HG03575 (cell line): ENCODE measurements around the gene AZGP1.
"Not testable (repeated sequence)": the region's sequence is repeated elsewhere in the genome, so short reads cannot be mapped to it uniquely, and the experiment has no call there.

Source experiments
- ATAC-seq: cut with Tn5 transposase; IDR thresholded peaks from one replicate; pipeline ENCODE4 v1.9.1; 2021; ENCODE audit not compliant: unreplicated experiment, insufficient number of reproducible peaks, low FRiP score; ENCODE audit errors: extremely low read depth

AZGP1 gene

DNA sequence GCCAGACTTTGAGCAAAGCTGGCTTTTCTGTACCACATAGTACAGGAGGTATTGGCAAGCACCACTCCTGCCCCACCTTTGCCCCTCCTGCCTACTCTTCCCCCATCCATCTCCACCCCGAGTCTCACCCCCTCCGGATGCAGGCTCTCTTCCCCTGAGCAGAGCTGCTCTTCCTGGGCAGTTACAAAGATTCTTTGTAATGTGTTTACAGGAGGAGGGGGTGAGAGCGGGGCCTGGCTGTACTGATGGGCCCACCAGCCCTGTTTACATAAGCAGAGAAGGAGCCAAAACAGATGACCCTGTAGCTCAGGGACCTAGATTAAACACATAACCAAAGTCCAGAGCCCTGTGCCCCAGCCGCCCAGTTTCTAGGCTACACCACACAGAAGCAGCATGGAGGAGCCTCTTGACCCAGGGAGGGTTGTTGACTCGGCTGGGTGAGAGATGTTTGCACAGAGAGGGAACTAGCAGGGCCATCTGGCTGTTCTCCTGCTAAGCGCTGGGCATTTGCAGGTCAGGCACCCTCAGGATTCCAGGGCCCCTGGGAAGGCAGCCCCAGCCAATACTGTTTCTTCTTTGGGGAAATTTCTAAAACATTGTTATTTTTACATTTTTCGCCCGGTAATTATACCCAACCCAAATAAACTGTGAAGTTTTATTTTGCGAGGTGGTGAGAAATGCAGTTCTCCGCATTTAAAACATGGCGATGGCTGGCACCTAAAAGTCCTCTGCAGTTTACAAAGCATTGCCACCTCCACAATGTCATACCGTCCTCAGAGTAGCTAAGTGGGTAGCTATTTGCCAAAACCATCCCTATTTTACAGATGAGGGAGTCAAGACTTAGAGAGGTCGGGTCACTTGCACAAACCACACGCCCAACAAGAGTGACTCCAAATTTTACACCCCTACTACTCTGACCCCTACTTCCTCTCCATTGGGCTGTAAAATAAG, 28.2 kb upstream of the AZGP1 start:
- no peak for ATAC-seq

DNA sequence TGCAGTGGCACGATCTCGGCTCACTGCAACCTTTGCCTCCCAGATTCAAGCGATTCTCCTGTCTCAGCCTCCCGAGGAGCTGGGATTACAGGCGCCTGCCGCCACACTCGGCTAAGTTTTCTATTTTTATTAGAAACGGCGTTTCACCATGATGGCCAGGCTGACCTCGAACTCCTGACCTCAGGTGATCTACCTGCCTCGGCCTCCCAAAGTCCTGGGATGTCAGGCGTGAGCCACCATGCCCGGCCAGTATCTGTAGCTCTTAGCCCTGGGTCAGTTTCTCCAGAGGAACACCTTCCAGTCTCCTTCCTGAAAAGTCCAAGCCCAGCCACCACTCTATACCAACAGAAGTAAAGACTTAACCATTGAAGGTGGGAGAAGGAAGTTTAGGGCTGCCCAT, 24.4 kb upstream of the AZGP1 start:
- ATAC-seq: no peak

DNA sequence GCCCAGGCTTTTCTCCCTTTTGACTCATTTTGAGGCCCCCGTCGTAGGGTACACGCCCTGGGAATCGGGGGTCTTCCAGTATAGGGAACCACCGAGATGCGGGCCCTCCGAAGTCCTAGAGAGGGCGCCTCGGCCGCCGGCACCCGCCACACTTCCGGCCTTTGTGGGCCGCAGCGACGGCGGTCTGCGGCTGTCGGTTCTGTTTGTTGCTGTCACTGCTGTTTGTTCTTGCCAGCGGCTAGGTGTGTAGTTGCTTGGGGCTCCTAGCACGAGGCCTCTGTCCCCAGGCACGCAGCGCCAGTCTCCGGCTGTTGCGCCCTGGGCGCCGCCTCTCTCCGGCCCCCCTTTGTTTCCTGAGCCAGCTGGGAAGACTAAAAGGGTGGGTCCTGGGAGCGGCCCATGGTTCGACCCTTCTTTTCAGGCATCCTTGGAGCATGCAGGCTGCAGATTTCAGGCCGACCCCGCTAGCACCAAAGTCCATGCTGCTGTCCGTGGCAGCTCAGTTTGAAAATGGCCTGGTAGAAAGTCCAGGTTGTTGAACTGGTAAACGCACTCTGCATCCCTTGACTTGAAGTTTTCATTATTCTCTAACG, 21.8 kb upstream of the AZGP1 start:
- no peak for ATAC-seq

DNA sequence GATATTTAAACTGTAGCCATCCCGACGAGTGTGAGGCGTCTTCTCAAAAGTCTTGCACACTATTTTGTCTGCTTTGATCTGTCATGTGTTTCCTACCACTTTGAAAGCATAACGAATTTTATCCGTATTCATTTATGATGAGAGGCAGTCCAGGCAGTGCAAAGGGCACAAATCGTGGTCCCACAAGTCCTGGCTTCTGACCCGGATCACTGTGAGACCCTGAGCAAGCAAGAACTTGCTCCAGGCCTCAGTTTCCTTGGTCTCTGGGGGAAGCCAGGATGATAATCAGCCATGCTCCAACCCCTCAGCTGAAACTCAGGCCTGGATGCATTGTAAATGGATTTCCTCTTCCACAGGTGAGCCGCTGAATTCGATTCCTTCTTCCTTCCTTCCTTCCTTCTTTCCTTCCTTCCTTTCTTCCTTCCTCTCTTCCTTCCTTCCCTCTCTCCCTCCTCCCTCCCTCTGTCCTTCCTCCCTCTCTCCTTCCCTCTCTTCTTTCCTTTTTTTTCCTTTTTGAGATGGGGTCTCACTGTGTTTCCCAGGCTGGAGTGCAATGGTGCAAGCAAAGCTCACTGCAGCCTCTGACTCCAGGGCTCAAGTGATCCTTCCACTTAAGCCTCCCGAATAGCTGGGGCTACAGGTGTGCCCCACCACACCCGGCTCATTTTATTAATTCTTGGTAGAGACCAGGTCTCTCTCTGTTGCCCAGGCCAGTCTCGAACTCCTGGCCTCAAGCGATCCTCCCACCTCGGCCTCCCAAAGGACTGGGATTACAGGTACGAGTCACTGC, 21.1 kb upstream of the AZGP1 start:
- ATAC-seq: no peak

DNA sequence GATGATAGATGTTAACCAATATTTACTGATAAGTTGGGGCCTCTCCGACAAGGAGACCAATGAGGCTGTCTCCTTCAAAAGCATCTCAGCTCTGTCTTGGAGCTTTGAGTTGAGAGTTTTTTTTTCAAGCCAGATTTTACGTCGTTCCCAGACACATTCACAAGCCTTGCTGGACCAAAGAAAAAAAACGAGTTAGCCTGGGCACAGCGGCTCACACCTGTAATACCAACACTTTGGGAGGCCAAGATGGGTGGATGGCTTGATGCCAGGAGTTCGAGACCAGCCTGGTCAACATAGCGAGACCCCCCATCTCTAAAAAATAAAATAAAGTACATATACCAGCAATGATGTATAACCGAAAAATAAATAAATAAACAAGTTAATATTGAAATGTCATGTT, 19.0 kb upstream of the AZGP1 start:
- no peak for ATAC-seq

DNA sequence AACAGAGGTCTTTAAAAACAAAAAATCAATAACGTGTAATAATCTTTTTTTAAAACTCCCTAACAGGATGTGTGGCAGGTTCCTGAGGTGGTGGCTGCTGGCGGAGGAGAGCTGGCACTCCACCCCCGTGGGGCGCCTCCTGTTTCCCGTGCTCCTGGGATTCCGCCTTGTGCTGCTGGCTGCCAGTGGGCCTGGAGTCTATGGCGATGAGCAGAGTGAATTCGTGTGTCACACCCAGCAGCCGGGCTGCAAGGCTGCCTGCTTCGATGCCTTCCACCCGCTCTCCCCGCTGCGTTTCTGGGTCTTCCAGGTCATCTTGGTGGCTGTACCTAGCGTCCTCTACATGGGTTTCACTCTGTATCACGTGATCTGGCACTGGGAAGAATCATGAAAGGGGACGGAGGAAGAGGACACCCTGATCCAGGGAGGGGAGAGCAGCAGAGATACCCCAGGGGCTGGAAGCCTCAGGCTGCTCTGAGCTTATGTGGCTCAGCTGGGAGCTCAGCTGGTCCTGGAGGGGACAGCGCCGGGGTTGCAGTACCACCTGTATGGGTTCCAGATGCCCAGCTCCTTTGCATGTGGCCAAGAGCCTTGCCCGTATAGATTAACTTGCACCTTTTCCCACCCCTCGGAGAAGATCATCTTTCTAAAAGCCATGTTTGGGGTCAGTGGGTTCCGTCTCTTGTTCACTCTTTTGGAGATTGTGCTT, 16.7 kb upstream of the AZGP1 start:
- no peak for ATAC-seq

DNA sequence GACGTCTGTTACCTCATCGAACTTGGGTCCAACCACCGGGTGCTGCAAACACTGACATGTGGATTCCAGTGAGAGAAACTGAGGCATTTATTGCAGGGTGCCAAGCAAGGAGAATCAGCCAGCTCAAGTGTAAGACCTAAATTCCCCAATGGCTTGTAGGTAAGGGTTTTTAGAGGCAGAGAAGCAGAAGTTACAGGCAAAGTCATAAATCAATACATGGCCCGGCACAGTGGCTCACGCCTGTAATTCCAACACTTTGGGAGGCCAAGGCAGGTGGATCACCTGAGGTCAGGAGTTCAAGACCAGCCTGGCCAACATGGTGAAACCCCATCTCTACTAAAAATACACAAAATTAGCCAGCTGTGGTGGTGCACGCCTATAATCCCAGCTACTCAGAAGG, 15.7 kb upstream of the AZGP1 start:
- ATAC-seq: not testable (repeated sequence)

DNA sequence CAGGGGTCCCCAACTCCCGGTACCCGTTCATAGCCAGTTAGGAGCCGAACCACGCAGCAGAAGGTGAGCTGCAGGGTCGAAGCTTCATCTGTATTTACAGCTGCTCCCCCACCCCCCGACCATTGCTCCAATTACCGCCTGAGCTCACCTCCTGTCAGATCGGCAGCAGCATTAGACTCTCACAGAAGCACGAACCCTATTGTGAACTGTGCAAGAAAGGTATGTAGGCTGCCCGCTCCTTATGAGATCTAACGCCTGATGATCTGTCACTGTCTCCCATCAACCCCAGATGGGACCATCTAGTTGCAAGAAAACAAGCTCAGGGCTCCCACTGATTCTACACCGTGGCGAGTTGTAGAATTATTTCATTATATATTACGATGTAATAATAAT, 14.6 kb upstream of the AZGP1 start:
- ATAC-seq: no peak

DNA sequence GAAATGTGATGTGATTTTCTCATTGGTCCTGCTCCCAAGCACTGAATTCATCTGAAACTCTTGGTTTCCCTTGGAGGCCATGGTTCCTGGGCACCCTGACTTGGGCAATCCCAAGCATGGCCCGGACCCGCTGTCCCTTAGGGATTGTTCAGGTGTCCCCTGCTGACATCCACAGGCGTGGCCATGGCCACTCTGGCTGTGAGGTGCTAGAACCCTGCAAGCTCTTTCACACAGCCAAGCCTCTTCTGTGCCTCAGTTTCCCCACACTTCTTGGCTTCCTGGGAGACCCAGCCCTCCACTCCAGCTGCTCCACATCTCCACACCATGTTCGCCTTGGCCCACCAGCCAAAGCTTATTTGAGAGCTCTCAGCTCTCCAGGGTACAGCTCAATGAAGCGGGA, 12.0 kb upstream of the AZGP1 start:
- no peak for ATAC-seq

DNA sequence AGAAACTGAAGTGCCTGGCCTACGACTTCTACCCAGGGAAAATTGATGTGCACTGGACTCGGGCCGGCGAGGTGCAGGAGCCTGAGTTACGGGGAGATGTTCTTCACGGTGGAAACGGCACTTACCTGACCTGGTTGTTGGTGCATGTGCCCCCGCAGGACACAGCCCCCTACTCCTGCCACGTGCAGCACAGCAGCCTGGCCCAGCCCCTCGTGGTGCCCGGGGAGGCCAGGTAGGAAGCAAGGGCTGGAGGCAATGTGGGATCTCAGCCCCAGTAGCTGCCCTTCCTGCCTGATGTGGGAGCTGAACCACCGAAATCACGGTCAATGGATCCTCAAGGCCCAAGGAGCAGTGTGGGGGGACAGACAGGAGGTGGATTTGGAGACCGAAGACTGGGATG, 11.5 kb upstream of the AZGP1 start:
- not testable (repeated sequence) for ATAC-seq

DNA sequence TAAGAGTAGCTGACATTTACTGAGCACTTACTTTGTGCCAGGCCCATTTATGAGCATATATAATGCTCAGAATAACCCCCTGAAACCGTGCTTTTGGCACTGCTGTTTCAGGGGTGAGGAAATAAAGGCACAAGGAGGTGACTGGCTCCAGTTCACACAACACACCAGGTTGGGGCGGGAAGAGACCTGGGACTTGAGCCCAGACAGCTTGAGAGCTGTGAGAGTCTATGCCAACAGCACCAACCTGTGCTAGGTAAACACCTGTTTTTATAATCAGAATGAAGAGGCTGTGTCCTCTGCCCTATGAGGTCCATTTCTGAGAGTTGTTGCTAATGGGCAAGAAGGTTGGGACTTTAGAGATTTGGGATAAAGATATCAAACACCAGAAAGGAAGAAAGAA, 8.8 kb upstream of the AZGP1 start:
- ATAC-seq: no peak

DNA sequence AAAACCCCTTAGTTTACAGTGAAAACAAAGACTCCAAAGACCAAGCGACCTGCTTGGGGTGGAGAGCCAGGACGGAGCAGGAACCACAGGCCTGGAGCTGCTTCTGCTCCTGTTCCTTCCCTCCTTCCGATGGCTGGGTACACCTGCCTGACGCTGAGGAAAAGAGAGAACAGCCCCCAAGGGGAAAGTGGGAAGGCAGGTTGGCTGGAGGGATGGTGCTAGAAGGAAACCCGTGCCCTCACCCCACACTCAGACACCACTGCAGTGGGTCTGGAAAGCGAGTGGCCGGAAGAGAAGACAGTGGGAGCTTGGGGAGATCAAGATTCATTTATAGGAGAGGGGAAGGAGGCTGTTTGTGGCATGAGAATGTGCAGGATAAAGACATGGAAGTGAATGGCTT, 5.2 kb upstream of the AZGP1 start:
- ATAC-seq: not testable (repeated sequence)

DNA sequence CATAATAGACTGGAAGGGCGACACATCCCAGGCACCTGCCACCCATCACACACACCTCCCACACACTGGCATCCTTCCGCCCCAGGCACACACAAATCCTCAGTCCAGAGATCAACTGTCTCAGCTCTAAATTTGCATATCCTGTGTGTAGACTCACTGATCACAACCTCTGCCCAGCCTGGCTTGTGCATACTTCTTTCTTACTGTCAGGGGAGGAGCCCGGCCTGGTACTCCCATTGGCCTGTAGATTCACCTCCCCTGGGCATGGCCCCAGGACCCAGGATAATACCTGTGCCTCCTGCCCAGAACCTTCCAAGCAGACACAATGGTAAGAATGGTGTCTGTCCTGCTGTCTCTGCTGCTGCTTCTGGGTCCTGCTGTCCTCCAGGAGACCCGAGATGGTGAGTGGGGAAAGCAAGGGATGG, 4.6 kb upstream of the AZGP1 start:
- not testable (repeated sequence) for ATAC-seq

DNA sequence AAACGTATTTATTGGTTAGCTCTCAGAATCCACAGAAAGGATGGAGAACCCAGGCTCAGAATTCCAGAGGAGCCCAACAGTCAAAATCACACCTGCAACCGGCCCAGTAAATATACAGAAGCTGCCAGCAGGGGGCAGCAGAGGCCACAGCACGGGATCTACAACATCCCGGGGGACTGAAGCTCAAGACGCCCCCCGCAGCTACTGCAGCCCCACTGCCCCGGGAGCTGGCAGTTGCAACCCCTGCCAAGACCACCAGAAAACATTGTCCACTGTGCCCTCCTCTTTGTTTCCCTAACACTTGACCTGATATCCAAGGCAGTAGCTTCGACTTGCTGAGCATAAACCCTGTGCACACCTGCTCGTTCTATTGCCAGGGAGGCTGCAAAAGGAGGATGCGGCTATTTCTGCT, 4.0 kb upstream of the AZGP1 start:
- ATAC-seq: not testable (repeated sequence)

DNA sequence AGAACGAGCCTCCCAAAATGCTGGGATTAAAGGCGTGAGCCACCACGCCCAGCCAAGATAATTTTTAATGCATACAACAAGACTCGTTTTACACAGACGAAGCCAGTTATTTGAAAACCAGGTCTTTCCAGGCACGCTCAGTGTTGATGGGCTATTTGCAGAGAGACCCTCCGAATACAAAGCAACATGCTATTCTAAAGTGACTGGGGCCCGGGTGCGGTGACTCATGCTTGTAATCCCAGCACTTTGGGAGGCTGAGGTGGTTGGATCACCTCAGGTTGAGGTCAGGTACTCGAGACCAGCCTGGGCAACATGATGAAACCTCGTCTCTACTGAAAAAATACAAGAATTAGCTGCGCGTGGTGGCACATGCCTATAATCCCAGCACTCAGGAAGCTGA, 795 bp upstream of the AZGP1 start:
- ATAC-seq: no peak

DNA sequence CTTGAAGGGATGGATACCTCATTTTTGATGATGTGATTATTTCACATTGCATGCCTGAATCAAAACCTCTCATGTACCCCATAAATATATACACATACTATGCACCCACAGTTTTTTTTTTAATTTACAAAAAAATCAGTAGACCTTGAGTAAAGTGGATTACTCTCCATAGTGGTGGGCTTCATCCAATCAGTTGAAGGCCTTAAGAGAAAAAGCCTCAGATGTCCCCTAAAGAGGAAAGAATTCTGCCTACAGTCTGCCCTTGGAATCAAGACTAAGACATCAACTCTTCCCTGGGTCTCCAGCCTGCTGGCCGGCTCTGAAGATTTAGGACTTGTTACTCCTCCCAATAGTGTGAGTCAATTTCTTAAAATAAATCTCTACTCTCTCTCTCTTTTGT, 1.1 kb downstream of the AZGP1 start:
- ATAC-seq: no peak

DNA sequence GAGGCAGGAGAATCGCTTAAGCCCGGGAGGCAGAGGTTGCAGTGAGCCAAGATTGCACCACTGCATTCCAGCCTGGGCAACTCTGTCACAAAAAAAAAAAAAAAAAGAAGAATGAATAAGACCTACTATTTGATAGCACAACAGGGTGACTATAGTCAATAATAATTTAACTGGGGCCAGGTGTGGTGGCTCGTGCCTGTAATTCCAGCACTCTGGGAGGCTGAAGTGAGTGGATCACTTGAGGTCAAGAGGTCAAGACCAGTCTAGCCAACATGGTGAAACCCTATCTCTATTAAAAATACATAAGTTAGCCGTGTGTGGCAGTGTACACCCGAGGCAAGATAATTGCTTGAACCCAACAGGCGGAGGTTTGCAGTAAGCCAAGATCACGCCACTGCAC, 2.0 kb downstream of the AZGP1 start:
- not testable (repeated sequence) for ATAC-seq

DNA sequence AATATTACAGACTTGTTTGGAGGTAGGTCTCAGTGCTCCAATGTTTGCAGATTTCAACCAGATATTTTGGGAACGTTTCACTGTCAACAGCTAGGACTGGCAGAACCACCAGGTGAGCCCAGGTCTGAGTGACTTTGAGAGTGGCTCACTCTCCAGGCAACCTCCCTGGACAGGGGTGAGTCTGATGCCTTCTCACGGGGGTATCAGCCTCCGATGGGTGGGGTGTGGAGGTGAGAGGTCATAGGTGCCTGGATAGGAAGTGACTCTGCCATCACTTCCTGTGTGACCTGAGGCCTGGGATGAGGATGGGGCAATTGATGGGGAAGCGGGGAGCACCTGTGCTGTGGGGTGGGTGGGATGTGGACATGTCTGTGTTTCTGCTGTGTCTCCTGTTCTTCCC, 4.6 kb downstream of the AZGP1 start:
- no peak for ATAC-seq

DNA sequence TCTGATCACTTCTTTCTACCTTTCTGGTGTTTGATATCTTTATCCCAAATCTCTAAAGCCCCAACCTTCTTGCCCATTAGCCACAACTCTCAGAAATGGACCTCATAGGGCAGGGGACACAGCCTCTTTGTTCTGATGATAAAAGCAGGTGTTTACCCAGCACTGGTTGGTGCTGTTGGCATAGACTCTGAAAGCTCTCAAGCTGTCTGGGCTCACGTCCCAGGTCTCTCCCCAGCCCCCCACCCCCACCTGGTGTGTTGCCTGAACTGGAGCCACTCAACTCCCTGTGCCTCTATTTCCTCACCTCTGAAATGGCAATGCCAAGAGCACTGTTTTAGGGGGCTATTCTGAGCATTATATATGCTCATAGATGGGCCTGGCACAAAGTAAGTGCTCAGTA, 6.0 kb downstream of the AZGP1 start:
- ATAC-seq: not testable (repeated sequence)
